GM12878 (cell line): ENCODE data around the gene VPS45. TPM values are rescaled to one million over a fixed set of nuclear protein-coding genes. Genes with fewer than 3 reads are reported as not detected.
A peak's percentile ranks its signal among the peaks of the same experiment; 100 is the strongest.

Source experiments
- BCL3 ChIP-seq: IDR thresholded peaks from 2 replicates; pipeline ENCODE4 v1.6.1; 2011; ENCODE audit warnings: borderline replicate concordance, low read depth, mild to moderate bottlenecking, moderate library complexity, low read length; ENCODE audit not compliant: insufficient read depth, poor library complexity, severe bottlenecking
- CHD4 ChIP-seq: fragments of 200-600 bp; sonication (generic); IDR thresholded peaks from 2 replicates; pipeline ENCODE4 v1.6.1; 2016; ENCODE audit warnings: mild to moderate bottlenecking
- EP300 ChIP-seq, 2 experiments: fragments of 150-350 bp in 1 of 2; IDR thresholded peaks; 2 replicates each; pipeline ENCODE4 v1.6.1; 2011 to 2012; ENCODE audit warnings: low read depth in 2 of 2, low read length in 2 of 2, borderline replicate concordance in 1 of 2, improper control_type of control experiment in 1 of 2, inconsistent platforms in 1 of 2; ENCODE audit not compliant: control insufficient read depth in 1 of 2
- HCFC1 ChIP-seq: fragments of 150-350 bp; IDR thresholded peaks from 2 replicates; pipeline ENCODE4 v1.6.1; 2014; ENCODE audit warnings: low read length
- HSF1 ChIP-seq: fragments of 150-350 bp; IDR thresholded peaks from 2 replicates; pipeline ENCODE4 v1.6.1; 2014; ENCODE audit warnings: mild to moderate bottlenecking, low read depth, low read length
- JUNB ChIP-seq: IDR thresholded peaks from 2 replicates; pipeline ENCODE4 v1.6.1; 2016; ENCODE audit warnings: antibody characterized with exemption, mild to moderate bottlenecking
- MEF2A ChIP-seq: IDR thresholded peaks from 2 replicates; pipeline ENCODE4 v1.6.1; 2011; ENCODE audit warnings: low read depth, mild to moderate bottlenecking, low read length, moderate library complexity; ENCODE audit not compliant: insufficient read depth
- MYC ChIP-seq: IDR thresholded peaks from 2 replicates; pipeline ENCODE4 v1.6.1; 2011; ENCODE audit warnings: mild to moderate bottlenecking, low read length, moderate library complexity, inconsistent platforms; ENCODE audit not compliant: insufficient read depth, insufficient replicate concordance, insufficient read length, severe bottlenecking
- NKRF ChIP-seq: fragments of 450-650 bp; conservative IDR thresholded peaks from 2 replicates; pipeline ENCODE4 v1.6.1; 2017; ENCODE audit warnings: mild to moderate bottlenecking, moderate library complexity
- PBX3 ChIP-seq: IDR thresholded peaks from 2 replicates; pipeline ENCODE4 v1.6.1; 2011; ENCODE audit warnings: mild to moderate bottlenecking, low read depth, low read length, moderate library complexity; ENCODE audit not compliant: insufficient replicate concordance
- POLR2A ChIP-seq: IDR thresholded peaks from 2 replicates; pipeline ENCODE4 v1.6.1; 2011; ENCODE audit warnings: low read depth, mild to moderate bottlenecking, low read length
- POLR2AphosphoS2 ChIP-seq: IDR thresholded peaks from 2 replicates; pipeline ENCODE4 v1.6.1; 2011; ENCODE audit warnings: low read depth, mild to moderate bottlenecking, low read length, improper control_type of control experiment, moderate library complexity
- REST ChIP-seq: IDR thresholded peaks from 2 replicates; pipeline ENCODE4 v1.6.1; 2012; ENCODE audit warnings: mild to moderate bottlenecking, low read depth, low read length
- ZBTB33 ChIP-seq: fragments of 450-650 bp; IDR thresholded peaks from 2 replicates; pipeline ENCODE4 v1.6.1; 2017; ENCODE audit warnings: mild to moderate bottlenecking
- polyA plus RNA-seq, 11 experiments: library from polyadenylated mRNA; depleted of rRNA in 4 of 11; unstranded in 6 of 11; stranded (reverse) in 5 of 11; fragments of >200 nt; fragmentation: Nextera tagmentation in 4 of 11; fragmentation: Illumina TruSeq in 1 of 11; extraction: Ambion mirVana in 4 of 11; extraction: Trizol in 1 of 11; gene quantifications; 1 replicate in 1 of 11; 2 replicates in 10 of 11; pipeline versions ENCODE4 v1.2.1 to v1.2.3, GENCODE V29; 2011 to 2016; ENCODE audit warnings: inconsistent platforms in 2 of 11, missing spikeins in 2 of 11, low read depth in 1 of 11
- total RNA-seq, 4 experiments: library from RNA; depleted of rRNA in 3 of 4; stranded (reverse); fragments of >200 nt in 3 of 4; fragmentation: Illumina TruSeq in 1 of 4; extraction: Trizol in 1 of 4; gene quantifications; 2 replicates each; pipeline versions ENCODE4 v1.2.1 to v1.2.3, GENCODE V29; 2013 to 2021

The VPS45 gene
- total and polyA plus RNA-seq, 10 of the 15 experiments (the other 5 are each of a cell fraction or from before 2014, with no cell fraction given), result 24.4 to 48.7 (median 34.5) TPM

GRCh38 chr1:150162862-150163706, 95.5 kb downstream of the VPS45 start (continued):
- TF ChIP-seq ZBTB33, result no peak
- no peak for TF ChIP-seq BCL3
- TF ChIP-seq HCFC1, result no peak
- no peak for TF ChIP-seq REST
- peak; percentile 65; the same call in 1 of the 2 replicates for TF ChIP-seq MEF2A
- peak; percentile 84 for TF ChIP-seq POLR2A
- TF ChIP-seq CHD4, result no peak
- no peak for TF ChIP-seq POLR2AphosphoS2
- no peak for TF ChIP-seq JUNB
- no peak for TF ChIP-seq HSF1
- peak in 1 of 2 experiments; percentile 17; a peak in 1 of 4 replicates for TF ChIP-seq EP300 (IDR thresholded peaks at IDR 0.05; ENCODE audit: borderline replicate concordance in 1 of 2, control insufficient read depth in 1 of 2, low read depth in 2 of 2, low read length in 2 of 2)
- TF ChIP-seq NKRF, result no peak
- TF ChIP-seq MYC, result no peak
- TF ChIP-seq PBX3, result peak; percentile 77
